SJSA1 (cell line): Measurements from ENCODE around the gene CFAP45. TPM values are rescaled to one million over a fixed set of nuclear protein-coding genes. Genes with fewer than 3 reads are reported as not detected.

Source experiments
- DNase-seq, 2 experiments: peaks; one replicate each; pipeline ENCODE4 v3.0.0-alpha.2; 2015 to 2020; ENCODE audit warnings: low spot score in 2 of 2, low read depth in 1 of 2
- H3K27ac ChIP-seq: fragments of 250-450 bp; sonication (Bioruptor Pico); 2 replicates; pipeline ENCODE4 v1.5.1; 2020; ENCODE audit warnings: mild to moderate bottlenecking, moderate library complexity
- H3K27me3 ChIP-seq: fragments of 250-450 bp; sonication (Bioruptor Pico); replicated peaks from 2 replicates; pipeline ENCODE4 v1.5.1; 2020; ENCODE audit warnings: mild to moderate bottlenecking, moderate library complexity
- H3K36me3 ChIP-seq: fragments of 250-450 bp; sonication (Bioruptor Pico); 2 replicates; pipeline ENCODE4 v1.5.1; 2020; ENCODE audit warnings: mild to moderate bottlenecking
- H3K4me1 ChIP-seq: fragments of 250-450 bp; sonication (Bioruptor Pico); replicated peaks from 2 replicates; pipeline ENCODE4 v1.6.1; 2021; ENCODE audit warnings: mild to moderate bottlenecking
- H3K4me3 ChIP-seq: fragments of 250-450 bp; sonication (Bioruptor Pico); 2 replicates; pipeline ENCODE4 v1.5.1; 2020; ENCODE audit warnings: mild to moderate bottlenecking
- H3K9me3 ChIP-seq: fragments of 250-450 bp; sonication (Bioruptor Pico); replicated peaks from 2 replicates; pipeline ENCODE4 v1.5.1; 2020; ENCODE audit warnings: mild to moderate bottlenecking
- total RNA-seq: library from RNA; depleted of rRNA; stranded (reverse); fragments of >200 nt; shearing (Covaris generic); gene quantifications from 2 replicates; pipeline ENCODE4 v1.2.3, GENCODE V29; 2014; rRNA removed

CFAP45 gene
- total RNA-seq, 1 experiment from 2014 or later = 0.61 TPM

DNA sequence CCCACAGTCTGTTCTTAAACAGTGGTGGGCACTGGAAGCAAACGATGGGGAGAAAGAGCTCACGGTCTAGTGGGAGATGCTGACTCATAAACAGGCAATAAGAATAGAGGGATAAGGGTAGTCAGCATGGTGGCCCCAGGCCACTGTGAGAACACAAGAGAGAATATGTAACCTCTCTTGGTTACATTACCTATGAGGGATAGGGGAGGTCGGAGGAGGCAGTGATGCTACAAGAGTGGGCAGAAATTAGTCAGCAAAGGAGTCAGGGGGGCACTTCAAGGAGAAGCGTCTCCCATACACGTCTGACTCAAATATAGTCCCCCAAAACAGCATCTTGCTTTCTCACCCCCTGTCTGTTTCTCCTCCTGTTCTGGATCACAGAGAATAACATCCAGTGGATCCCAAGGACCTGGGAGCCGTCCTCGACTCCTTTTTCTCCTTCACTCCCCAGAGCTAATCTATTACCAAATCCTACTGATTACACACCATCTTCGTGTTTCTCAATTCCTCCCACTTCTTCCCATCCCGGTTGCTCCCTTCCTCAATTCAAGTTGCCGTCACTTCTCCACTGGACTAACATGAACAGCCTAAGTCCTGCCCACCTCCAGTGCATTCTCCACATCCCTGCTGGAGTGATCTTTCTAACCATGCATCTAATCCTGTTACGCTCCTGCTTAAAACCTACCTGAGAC lies 71.2 kb downstream of the CFAP45 start:
- Histone ChIP-seq H3K36me3 (no peaks in the 10 kb centered on the region), H3K27me3 (no peaks in the 10 kb centered on the region), H3K4me1 (no peaks in the 10 kb centered on the region), H3K4me3 (no peak overlapping the region), H3K27ac (no peak overlapping the region), H3K9me3 (no peaks in the 10 kb centered on the region)
- DNase-seq = no peak

DNA sequence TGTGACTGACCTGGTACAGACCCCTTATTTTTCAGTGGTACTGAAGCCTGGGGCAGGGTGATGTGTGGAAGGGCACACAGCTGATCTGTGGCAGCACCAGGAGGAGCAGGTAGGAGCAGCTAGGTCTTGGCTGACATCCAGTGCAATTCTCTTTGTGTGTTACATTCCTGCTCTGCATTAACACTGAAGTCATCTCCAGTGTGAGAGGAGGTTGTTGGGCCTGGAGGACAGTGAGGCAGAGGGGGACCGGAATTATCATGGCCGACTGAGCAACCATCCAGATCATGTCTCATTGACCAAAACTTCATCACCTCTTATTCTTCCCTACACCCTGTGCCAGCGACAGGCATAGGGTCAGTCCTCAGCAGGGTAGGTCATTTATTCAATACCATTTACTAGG lies 71.8 kb downstream of the CFAP45 start:
- no peaks in the 10 kb centered on the region for H3K36me3 ChIP-seq
- H3K4me3 ChIP-seq = no peak overlapping the region
- DNase-seq = no peak
- no peaks in the 10 kb centered on the region for H3K4me1 ChIP-seq
- H3K27me3 ChIP-seq = no peaks in the 10 kb centered on the region
- H3K27ac ChIP-seq = no peak overlapping the region
- no peaks in the 10 kb centered on the region for H3K9me3 ChIP-seq

DNA sequence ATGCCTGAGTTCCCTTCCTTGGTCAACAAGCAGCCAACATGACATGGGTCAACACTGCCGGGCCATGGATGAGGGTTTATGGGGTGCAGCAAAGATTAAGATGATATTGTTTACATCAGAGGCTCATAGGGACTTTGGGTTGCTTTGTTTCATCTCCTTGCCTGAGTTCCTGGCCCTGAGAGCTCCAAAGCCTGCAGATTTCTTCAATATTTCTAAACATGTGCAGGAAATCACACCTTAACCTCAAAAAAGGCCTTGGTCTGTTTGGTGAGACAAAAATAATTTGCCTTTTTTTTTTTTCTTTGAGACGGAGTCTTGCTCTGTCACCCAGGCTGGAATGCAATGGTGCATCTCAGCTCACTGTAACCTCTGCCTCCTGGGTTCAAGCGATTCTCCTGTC lies 72.4 kb downstream of the CFAP45 start:
- H3K27me3 ChIP-seq = no peaks in the 10 kb centered on the region
- no peaks in the 10 kb centered on the region for H3K4me1 ChIP-seq
- no peak for DNase-seq
- no peaks in the 10 kb centered on the region for H3K36me3 ChIP-seq
- H3K27ac ChIP-seq = no peak overlapping the region
- H3K4me3 ChIP-seq = no peak overlapping the region
- H3K9me3 ChIP-seq = no peaks in the 10 kb centered on the region

- no peaks in the 10 kb centered on the region for H3K4me1 ChIP-seq
- H3K9me3 ChIP-seq = no peaks in the 10 kb centered on the region
- no peaks in the 10 kb centered on the region for H3K27me3 ChIP-seq
- no peak for DNase-seq
- no peak overlapping the region for H3K27ac ChIP-seq
- H3K36me3 ChIP-seq = no peaks in the 10 kb centered on the region
- no peak overlapping the region for H3K4me3 ChIP-seq
Measured at GRCh38 chr1:159827102-159827490, 72.9 kb downstream of the CFAP45 start.

DNA sequence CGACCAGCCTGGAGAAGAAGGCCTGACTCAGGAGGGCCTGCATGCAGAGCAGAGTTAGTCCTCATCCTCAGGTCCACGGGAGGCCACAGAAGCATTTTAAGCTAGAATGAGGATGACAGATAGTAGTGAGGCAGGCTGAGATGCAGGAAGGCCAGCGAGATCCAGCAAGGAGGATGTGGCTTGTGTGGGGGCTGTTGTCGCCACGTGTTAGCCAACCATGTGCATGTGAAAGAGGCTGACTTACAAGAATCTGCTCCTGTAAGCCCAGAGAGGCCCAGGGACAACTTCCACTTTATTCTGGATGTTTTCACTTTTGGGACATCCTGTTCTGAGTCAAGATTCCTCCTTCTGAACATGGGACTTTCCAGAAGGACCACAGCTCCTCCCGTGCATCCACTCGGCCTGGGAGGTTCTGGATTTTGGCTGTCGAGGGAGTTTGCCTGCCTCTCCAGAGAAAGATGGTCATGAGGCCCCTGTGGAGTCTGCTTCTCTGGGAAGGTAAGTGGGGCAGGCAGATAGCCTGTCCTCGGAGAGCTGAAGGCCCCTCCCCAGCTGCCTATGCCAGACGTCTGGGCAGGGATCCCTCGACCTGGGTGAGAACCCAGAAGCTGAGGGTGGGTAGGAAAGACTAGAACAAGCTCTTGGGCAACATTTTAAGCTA lies 73.4 kb downstream of the CFAP45 start, which contains the start of gene SLAMF8:
Gene SLAMF8, plus strand, starts transcription at position 433 of the 661 bp plus-strand sequence. Its CDS starts 26 bp downstream, at position 459.
- Histone ChIP-seq H3K4me1 (no peaks in the 10 kb centered on the region), H3K27ac (no peak within 1 kb of the TSS), H3K36me3 (no peaks in the 10 kb centered on the region), H3K4me3 (no peak within 1 kb of the TSS), H3K27me3 (no peaks in the 10 kb centered on the region), H3K9me3 (no peaks in the 10 kb centered on the region)
- DNase-seq = no peak

GRCh38 chr1:159825564-159825963 lies 74.4 kb downstream of the CFAP45 start:
- no peaks in the 10 kb centered on the region for H3K9me3 ChIP-seq
- H3K27ac ChIP-seq = no peak overlapping the region
- no peaks in the 10 kb centered on the region for H3K27me3 ChIP-seq
- no peaks in the 10 kb centered on the region for H3K36me3 ChIP-seq
- no peak for DNase-seq
- no peak overlapping the region for H3K4me3 ChIP-seq
- H3K4me1 ChIP-seq = no peaks in the 10 kb centered on the region

DNA sequence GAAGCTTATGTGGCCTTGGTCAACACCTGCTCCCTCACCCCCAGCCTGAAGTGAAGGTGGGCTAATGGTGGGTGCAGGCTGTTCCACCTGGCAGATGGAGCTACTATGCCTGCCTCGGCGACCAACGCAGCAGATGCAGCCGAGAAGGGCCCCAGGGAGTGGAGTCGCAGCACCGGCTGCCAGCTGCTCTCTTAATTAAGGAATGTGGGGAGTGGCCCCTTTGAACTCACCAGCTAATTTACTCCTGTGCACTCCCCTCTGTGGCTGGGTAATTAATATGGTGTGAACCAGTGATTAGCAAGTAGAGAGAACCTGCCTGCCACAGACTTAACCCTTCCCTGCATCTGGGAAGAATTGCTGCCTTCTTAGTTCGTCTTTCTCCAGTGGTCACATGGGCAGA lies 76.6 kb downstream of the CFAP45 start:
- Histone ChIP-seq H3K4me3 (no peak overlapping the region), H3K4me1 (no peaks in the 10 kb centered on the region), H3K27ac (no peak overlapping the region), H3K36me3 (no peaks in the 10 kb centered on the region), H3K27me3 (no peaks in the 10 kb centered on the region), H3K9me3 (no peaks in the 10 kb centered on the region)
- DNase-seq = no peak

Other genes with a start within 250 kb of the CFAP45 start
- not detected in 2 replicates for gene CRP, start 185.6 kb downstream of the CFAP45 start, total RNA-seq
- 3.2 and 8.2 TPM in 2 replicates for gene DUSP23, start 119.2 kb downstream of the CFAP45 start, total RNA-seq
- not detected in 2 replicates for gene FCRL6, start 97.8 kb downstream of the CFAP45 start, total RNA-seq
- gene SLAMF8, start 73.3 kb downstream of the CFAP45 start, total RNA-seq = not detected in 2 replicates
- gene VSIG8, start 37.5 kb downstream of the CFAP45 start, total RNA-seq = not detected in 2 replicates
- 601 and 809 TPM in 2 replicates for gene TAGLN2, start 25.3 kb upstream of the CFAP45 start, total RNA-seq
- gene IGSF9, start 45.4 kb upstream of the CFAP45 start, total RNA-seq = 0.16 TPM in 1 of 2 replicates, not detected in the other
- not detected in 2 replicates for gene SLAMF9, start 54.1 kb upstream of the CFAP45 start, total RNA-seq
- gene PIGM, start 131.8 kb upstream of the CFAP45 start, total RNA-seq = 5.9 TPM in 2 replicates
- gene KCNJ10, start 170.0 kb upstream of the CFAP45 start, total RNA-seq = not detected in 2 replicates
- not detected in 2 replicates for gene KCNJ9, start 181.4 kb upstream of the CFAP45 start, total RNA-seq
- 30.6 and 41.7 TPM in 2 replicates for gene IGSF8, start 198.5 kb upstream of the CFAP45 start, total RNA-seq
- 1.2 TPM in 1 of 2 replicates, not detected in the other for gene ATP1A2, start 215.6 kb upstream of the CFAP45 start, total RNA-seq